Astrocyte (in vitro differentiated cells and primary cell): Measurements from ENCODE around the gene TBCEL. TPM values are rescaled to one million over a fixed set of nuclear protein-coding genes. Genes with fewer than 3 reads are reported as not detected.

Source experiments
- DNase-seq: peaks from one replicate; pipeline ENCODE4 v3.0.0-alpha.2; 2010; ENCODE audit warnings: low read depth
- FAIRE-seq: peaks from 2 replicates; lab custom pipeline; 2011; peaks lifted over from hg19 to GRCh38; lab: Jason Lieb, UNC
- H2AFZ ChIP-seq: 2 replicates; pipeline ENCODE4 v1.6.0; 2012; ENCODE audit warnings: low read depth, low read length, inconsistent platforms
- H3K27ac ChIP-seq: 2 replicates; pipeline ENCODE4 v1.5.1; 2011; ENCODE audit warnings: low read depth, low read length, inconsistent platforms
- H3K27me3 ChIP-seq: 2 replicates; pipeline ENCODE4 v1.6.0; 2011; ENCODE audit warnings: low read length, inconsistent platforms; ENCODE audit not compliant: insufficient read depth
- H3K36me3 ChIP-seq: 2 replicates; pipeline ENCODE4 v1.5.1; 2011; ENCODE audit warnings: low read length, inconsistent platforms; ENCODE audit not compliant: insufficient read depth
- H3K4me1 ChIP-seq: 2 replicates; pipeline ENCODE4 v1.5.1; 2011; ENCODE audit warnings: low read length, inconsistent platforms; ENCODE audit not compliant: insufficient read depth
- H3K4me2 ChIP-seq: 2 replicates; pipeline ENCODE4 v1.6.0; 2012; ENCODE audit warnings: low read length, inconsistent platforms
- H3K4me3 ChIP-seq: 2 replicates; pipeline ENCODE4 v1.5.1; 2011; ENCODE audit warnings: low read depth, mild to moderate bottlenecking, low read length, inconsistent platforms; ENCODE audit not compliant: insufficient read depth
- H3K79me2 ChIP-seq: 2 replicates; pipeline ENCODE4 v1.6.0; 2012; ENCODE audit warnings: mild to moderate bottlenecking, low read length, inconsistent platforms; ENCODE audit not compliant: insufficient read depth
- H3K9ac ChIP-seq: 2 replicates; pipeline ENCODE4 v1.6.0; 2012; ENCODE audit warnings: mild to moderate bottlenecking, low read length, inconsistent platforms
- H3K9me3 ChIP-seq: 2 replicates; pipeline ENCODE4 v1.5.1; 2012; ENCODE audit warnings: low read depth, mild to moderate bottlenecking, low read length, inconsistent platforms; ENCODE audit not compliant: insufficient read depth
- H4K20me1 ChIP-seq: 2 replicates; pipeline ENCODE4 v1.6.0; 2012; ENCODE audit warnings: low read length, inconsistent platforms; ENCODE audit not compliant: insufficient read depth
- H3K27ac Mint-ChIP-seq: one replicate; pipeline ENCODE4 v1.8.0; 2021; ENCODE audit warnings: mild to moderate bottlenecking, mixed read lengths; ENCODE audit not compliant: unreplicated experiment
- H3K27me3 Mint-ChIP-seq: one replicate; pipeline ENCODE4 v1.8.0; 2021; ENCODE audit warnings: low read depth, mixed read lengths; ENCODE audit not compliant: unreplicated experiment
- H3K36me3 Mint-ChIP-seq: one replicate; pipeline ENCODE4 v1.8.0; 2021; ENCODE audit warnings: low read depth, mixed read lengths; ENCODE audit not compliant: unreplicated experiment
- H3K4me1 Mint-ChIP-seq: one replicate; pipeline ENCODE4 v1.8.0; 2021; ENCODE audit warnings: low read depth, mixed read lengths; ENCODE audit not compliant: unreplicated experiment
- H3K4me3 Mint-ChIP-seq: one replicate; pipeline ENCODE4 v1.8.0; 2021; ENCODE audit warnings: mild to moderate bottlenecking, moderate library complexity, mixed read lengths; ENCODE audit not compliant: unreplicated experiment
- H3K9me3 Mint-ChIP-seq: one replicate; pipeline ENCODE4 v1.8.0; 2021; ENCODE audit warnings: mild to moderate bottlenecking, mixed read lengths; ENCODE audit not compliant: unreplicated experiment
- EZH2 ChIP-seq: IDR thresholded peaks from 2 replicates; pipeline ENCODE4 v1.6.1; 2012; ENCODE audit warnings: mild to moderate bottlenecking, low read length, inconsistent platforms; ENCODE audit not compliant: insufficient read depth
- total RNA-seq: library from RNA; stranded (reverse); gene quantifications from 2 replicates; pipeline ENCODE4 v1.2.1, GENCODE V29; 2021
- TF ChIP-seq, protein P1 (sequence below): IDR thresholded peaks from 2 replicates; pipeline ENCODE4 v1.5.1; 2011; ENCODE audit warnings: low read depth, mild to moderate bottlenecking, inconsistent platforms, low read length, moderate library complexity; ENCODE audit not compliant: insufficient read depth

TBCEL gene
- total RNA-seq, 1 donor from 2014 or later, result 25.9 TPM

DNA sequence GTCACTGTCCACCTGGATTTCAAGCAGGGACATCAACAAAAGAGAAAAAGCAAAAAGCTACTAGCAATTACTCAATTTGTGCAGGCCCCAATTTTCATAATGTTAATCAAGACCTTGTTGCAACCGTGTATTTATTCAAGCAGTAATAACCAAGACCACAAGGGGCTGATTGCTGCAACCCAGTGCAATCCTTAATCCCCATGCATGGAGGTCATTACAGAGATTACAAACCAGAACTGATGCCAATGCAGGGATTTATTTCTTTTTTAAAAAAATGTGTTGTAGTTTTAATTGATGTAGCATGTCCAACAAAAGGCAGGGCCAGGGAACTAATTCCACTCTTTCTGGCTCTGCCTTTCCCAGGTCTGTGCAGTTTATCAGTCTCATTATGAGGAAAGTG, 95.5 kb downstream of the TBCEL start:
- H3K4me2 ChIP-seq, result no peak overlapping the region
- H3K36me3 ChIP-seq, result no peaks in the 10 kb centered on the region
- no peaks in the 10 kb centered on the region for H3K9me3 ChIP-seq
- H3K4me1 ChIP-seq, result peaks cover 3% of the 10 kb centered on the region
- H3K4me3 ChIP-seq, result no peak overlapping the region
- Mint-ChIP-seq H3K4me3 (no peak overlapping the region), H3K9me3 (peaks cover 21% of the 10 kb centered on the region), H3K4me1 (no peaks in the 10 kb centered on the region), H3K27ac (no peak overlapping the region), H3K36me3 (no peaks in the 10 kb centered on the region), H3K27me3 (no peaks in the 10 kb centered on the region)
- H3K27ac ChIP-seq, result no peak overlapping the region
- peaks cover 5% of the 10 kb centered on the region for H3K27me3 ChIP-seq
- FAIRE-seq, result no peak
- no peak overlapping the region for H2AFZ ChIP-seq
- no peak overlapping the region for H3K9ac ChIP-seq
- no peak for TF ChIP-seq EZH2
- TF ChIP-seq, protein P1, sequence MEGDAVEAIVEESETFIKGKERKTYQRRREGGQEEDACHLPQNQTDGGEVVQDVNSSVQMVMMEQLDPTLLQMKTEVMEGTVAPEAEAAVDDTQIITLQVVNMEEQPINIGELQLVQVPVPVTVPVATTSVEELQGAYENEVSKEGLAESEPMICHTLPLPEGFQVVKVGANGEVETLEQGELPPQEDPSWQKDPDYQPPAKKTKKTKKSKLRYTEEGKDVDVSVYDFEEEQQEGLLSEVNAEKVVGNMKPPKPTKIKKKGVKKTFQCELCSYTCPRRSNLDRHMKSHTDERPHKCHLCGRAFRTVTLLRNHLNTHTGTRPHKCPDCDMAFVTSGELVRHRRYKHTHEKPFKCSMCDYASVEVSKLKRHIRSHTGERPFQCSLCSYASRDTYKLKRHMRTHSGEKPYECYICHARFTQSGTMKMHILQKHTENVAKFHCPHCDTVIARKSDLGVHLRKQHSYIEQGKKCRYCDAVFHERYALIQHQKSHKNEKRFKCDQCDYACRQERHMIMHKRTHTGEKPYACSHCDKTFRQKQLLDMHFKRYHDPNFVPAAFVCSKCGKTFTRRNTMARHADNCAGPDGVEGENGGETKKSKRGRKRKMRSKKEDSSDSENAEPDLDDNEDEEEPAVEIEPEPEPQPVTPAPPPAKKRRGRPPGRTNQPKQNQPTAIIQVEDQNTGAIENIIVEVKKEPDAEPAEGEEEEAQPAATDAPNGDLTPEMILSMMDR, result no peak
- DNase-seq, result no peak
- H3K79me2 ChIP-seq, result no peaks in the 10 kb centered on the region
- H4K20me1 ChIP-seq, result no peaks in the 10 kb centered on the region

DNA sequence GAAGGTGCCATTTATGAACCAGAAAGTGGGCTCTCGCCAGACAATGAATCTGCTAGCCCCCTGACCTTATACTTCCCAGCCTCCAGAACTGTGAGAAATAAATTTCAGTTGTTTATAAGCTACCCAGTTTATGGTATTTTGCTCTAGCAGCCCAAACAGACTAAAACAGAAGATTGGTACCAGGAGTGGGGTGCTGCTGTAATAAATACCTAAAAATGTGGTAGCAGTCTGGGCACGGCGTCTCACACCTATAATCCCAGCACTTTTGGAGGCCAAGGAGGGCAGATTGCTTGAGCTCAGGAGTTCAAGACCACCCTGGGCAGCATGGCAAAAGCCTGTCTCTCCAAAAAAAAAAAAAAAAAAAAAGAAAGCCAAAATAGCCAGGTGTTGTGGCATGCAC, 98.4 kb downstream of the TBCEL start:
- Mint-ChIP-seq H3K27me3 (no peaks in the 10 kb centered on the region), H3K4me3 (no peak overlapping the region), H3K4me1 (no peaks in the 10 kb centered on the region), H3K27ac (no peak overlapping the region), H3K36me3 (no peaks in the 10 kb centered on the region), H3K9me3 (peaks cover 21% of the 10 kb centered on the region)
- H3K27me3 ChIP-seq, result no peaks in the 10 kb centered on the region
- H4K20me1 ChIP-seq, result no peaks in the 10 kb centered on the region
- no peak overlapping the region for H3K4me2 ChIP-seq
- no peak for DNase-seq
- no peaks in the 10 kb centered on the region for H3K79me2 ChIP-seq
- peaks cover 3% of the 10 kb centered on the region for H3K4me1 ChIP-seq
- H3K36me3 ChIP-seq, result no peaks in the 10 kb centered on the region
- H3K4me3 ChIP-seq, result no peak overlapping the region
- FAIRE-seq, result no peak
- H3K9ac ChIP-seq, result no peak overlapping the region
- no peak overlapping the region for H2AFZ ChIP-seq
- no peaks in the 10 kb centered on the region for H3K9me3 ChIP-seq
- H3K27ac ChIP-seq, result no peak overlapping the region
- TF ChIP-seq EZH2, result no peak
- TF ChIP-seq, protein P1, result no peak

DNA sequence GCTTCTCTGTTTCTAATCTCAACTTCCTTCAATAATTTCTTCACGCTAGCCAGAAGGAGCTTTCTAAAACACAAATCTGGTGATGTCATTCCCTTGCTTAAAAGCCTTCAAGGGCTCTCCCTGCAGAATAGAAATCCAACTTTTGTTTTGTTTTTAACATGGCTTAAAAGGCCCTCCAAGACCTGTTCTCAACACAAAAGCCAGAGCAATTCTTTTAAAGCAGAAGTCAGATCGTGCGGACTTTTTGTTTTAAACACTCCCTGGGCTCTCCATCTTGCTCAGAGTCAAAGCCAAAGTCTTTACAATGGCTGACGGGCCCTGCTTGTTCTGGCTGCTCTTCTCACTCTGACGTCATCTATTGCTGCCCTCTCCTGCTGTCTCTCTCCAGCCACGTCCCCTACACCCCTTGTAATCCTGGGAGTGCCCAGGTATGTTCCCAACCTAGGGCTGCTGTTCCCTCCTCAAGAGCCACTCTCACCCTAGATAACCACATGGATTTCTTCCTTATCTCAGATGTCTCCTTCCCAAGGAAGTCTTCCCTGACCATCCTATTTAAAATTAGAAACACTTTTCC, 99.7 kb downstream of the TBCEL start:
- H3K4me1 ChIP-seq, result no peaks in the 10 kb centered on the region
- DNase-seq, result no peak
- H3K9me3 ChIP-seq, result no peaks in the 10 kb centered on the region
- Mint-ChIP-seq H3K9me3 (peaks cover 21% of the 10 kb centered on the region), H3K27ac (no peak overlapping the region), H3K4me1 (no peaks in the 10 kb centered on the region), H3K4me3 (no peak overlapping the region), H3K27me3 (no peaks in the 10 kb centered on the region), H3K36me3 (no peaks in the 10 kb centered on the region)
- FAIRE-seq, result no peak
- no peaks in the 10 kb centered on the region for H3K27me3 ChIP-seq
- H3K4me3 ChIP-seq, result no peak overlapping the region
- TF ChIP-seq, protein P1, result no peak
- TF ChIP-seq EZH2, result no peak
- no peaks in the 10 kb centered on the region for H3K79me2 ChIP-seq
- H3K36me3 ChIP-seq, result no peaks in the 10 kb centered on the region
- no peak overlapping the region for H2AFZ ChIP-seq
- H3K27ac ChIP-seq, result no peak overlapping the region
- no peak overlapping the region for H3K9ac ChIP-seq
- no peaks in the 10 kb centered on the region for H4K20me1 ChIP-seq
- no peak overlapping the region for H3K4me2 ChIP-seq
